GM18951 (cell line): ENCODE measurements around the gene SLC2A3.
"Not testable (repeated sequence)": the region's sequence is repeated elsewhere in the genome, so short reads cannot be mapped to it uniquely, and the experiment has no call there.

Source experiments
- POLR2A ChIP-seq: IDR thresholded peaks from 4 replicates; pipeline ENCODE4 v1.6.1; 2011; ENCODE audit warnings: mild to moderate bottlenecking; ENCODE audit not compliant: insufficient read length, insufficient read depth; ENCODE audit errors: extremely low read depth
- in situ Hi-C: fragments of 300-500 bp; cut with MboI; formaldehyde crosslinking; loops from one replicate; pipeline ENCODE4 v1.12.0; 2022; ENCODE audit warnings: low sequenced_read_pairs, mixed read lengths, inconsistent platforms; ENCODE audit not compliant: unreplicated experiment

SLC2A3 gene

GRCh38 chr12:7961395-7962178 is 25.6 kb upstream of the SLC2A3 start:
- TF ChIP-seq POLR2A, result no peak
- in situ Hi-C loops, result no loop called here

GRCh38 chr12:7959701-7960121 is 23.7 kb upstream of the SLC2A3 start:
- TF ChIP-seq POLR2A, result peak; percentile 47

GRCh38 chr12:7959278-7959677 is 23.3 kb upstream of the SLC2A3 start:
- no peak for TF ChIP-seq POLR2A
- in situ Hi-C loops, result no loop called here

More at GRCh38 chr12:7959701-7960121, 23.7 kb upstream of the SLC2A3 start:
- in situ Hi-C loops, result no loop called here

GRCh38 chr12:7954877-7955276 is 18.9 kb upstream of the SLC2A3 start:
- in situ Hi-C loops, result not testable (repeated sequence)

GRCh38 chr12:7954418-7954817 is 18.4 kb upstream of the SLC2A3 start:
- in situ Hi-C loops, result not testable (repeated sequence)

- in situ Hi-C loops, result not testable (repeated sequence)
These were observed 17.9 kb upstream of the SLC2A3 start for GRCh38 chr12:7953912-7954311.

GRCh38 chr12:7951671-7952070 is 15.7 kb upstream of the SLC2A3 start:
- TF ChIP-seq POLR2A, result no peak
- in situ Hi-C loops, result no loop called here

- in situ Hi-C loops, result not testable (repeated sequence)
These were observed 14.4 kb upstream of the SLC2A3 start for GRCh38 chr12:7950230-7950943.

- in situ Hi-C loops, result no loop called here
- TF ChIP-seq POLR2A, result no peak
These were observed 12.7 kb upstream of the SLC2A3 start for GRCh38 chr12:7948589-7949260.

GRCh38 chr12:7947011-7947410 is 11.0 kb upstream of the SLC2A3 start:
- in situ Hi-C loops, result no loop called here
- no peak for TF ChIP-seq POLR2A

GRCh38 chr12:7944760-7945159 is 8.8 kb upstream of the SLC2A3 start:
- in situ Hi-C loops, result not testable (repeated sequence)

GRCh38 chr12:7940906-7941305 is 4.9 kb upstream of the SLC2A3 start:
- TF ChIP-seq POLR2A, result no peak
- in situ Hi-C loops, result no loop called here

- in situ Hi-C loops, result loop anchor here (10.0 kb wide), 1 partner anchor 57 kb away; no protein-coding TSS in a partner anchor
- no peak for TF ChIP-seq POLR2A
These were observed 2.0 kb upstream of the SLC2A3 start for GRCh38 chr12:7937833-7938506.

GRCh38 chr12:7934889-7935492 is 996 bp downstream of the SLC2A3 start:
- in situ Hi-C loops, result loop anchor here (10.0 kb wide), 1 partner anchor 60 kb away; no protein-coding TSS in a partner anchor
- no peak for TF ChIP-seq POLR2A
